NT2/D1 (cell line): ENCODE data around the gene MBP.

Experiments
- SUZ12 ChIP-seq: IDR thresholded peaks from 2 replicates; pipeline ENCODE4 v1.6.1; 2011; ENCODE audit not compliant: insufficient read length, insufficient read depth; ENCODE audit errors: extremely low read depth
- YY1 ChIP-seq: IDR thresholded peaks from 2 replicates; pipeline ENCODE4 v1.6.1; 2011; ENCODE audit not compliant: insufficient read length, insufficient read depth
- ZNF274 ChIP-seq: IDR thresholded peaks from 2 replicates; pipeline ENCODE4 v1.6.1; 2011; ENCODE audit warnings: mild to moderate bottlenecking, low read depth, low read length

DNA sequence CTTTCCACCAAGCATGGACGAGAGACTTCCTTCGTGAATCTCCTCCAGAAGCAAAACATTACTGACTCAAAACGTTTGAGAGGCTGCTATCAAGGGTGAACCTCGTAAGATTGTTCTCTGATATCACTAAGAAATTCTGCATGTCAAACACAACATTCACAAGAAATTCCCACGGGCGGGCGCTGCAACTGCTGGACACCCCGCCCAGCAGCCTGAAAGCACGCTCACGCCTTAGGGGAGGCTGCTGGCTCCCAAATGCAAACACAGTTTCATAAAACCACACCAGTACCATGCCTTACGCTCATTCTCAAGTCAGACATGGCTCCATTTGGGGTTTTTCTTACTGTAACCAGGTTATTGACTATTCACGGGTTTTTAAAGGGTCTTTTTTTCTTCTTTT, 39.0 kb downstream of the MBP start:
- TF ChIP-seq ZNF274 = no peak
- TF ChIP-seq SUZ12 = no peak
- TF ChIP-seq YY1 = no peak
